Anterior cingulate cortex (tissue), 58 donors: ENCODE data around the gene PRX.
"Not testable (repeated sequence)": the region's sequence is repeated elsewhere in the genome, so short reads cannot be mapped to it uniquely, and the experiment has no call there.

Source experiments
- DNase-seq, 58 donors: peaks; one replicate each; lab custom pipeline; 2025; lab: John Stamatoyannopoulos, UW

The PRX gene

GRCh38 chr19:40442328-40443130 lies 29.4 kb upstream of the PRX start:
- DNase-seq = no peak

- DNase-seq = no peak
Observed at GRCh38 chr19:40441719-40442253, 28.6 kb upstream of the PRX start.

GRCh38 chr19:40438284-40438683 lies 25.1 kb upstream of the PRX start:
- DNase-seq = no peak

- peak; percentile 8 to 83 (median 70) for DNase-seq
Observed at GRCh38 chr19:40433391-40434216, 20.4 kb upstream of the PRX start.

GRCh38 chr19:40432760-40433159 lies 19.6 kb upstream of the PRX start:
- DNase-seq = not testable (repeated sequence)

- no peak for DNase-seq
Observed at GRCh38 chr19:40431698-40432097, 18.5 kb upstream of the PRX start.

GRCh38 chr19:40430242-40430641 lies 17.1 kb upstream of the PRX start:
- DNase-seq = not testable (repeated sequence)

- not testable (repeated sequence) for DNase-seq
Observed at GRCh38 chr19:40428197-40428596, 15.0 kb upstream of the PRX start.

GRCh38 chr19:40425450-40426287 lies 12.5 kb upstream of the PRX start, which contains the start of gene SERTAD1:
Gene SERTAD1, minus strand, starts transcription at chr19:40425992. Its CDS starts 2,446 bp downstream, at chr19:40423546.
- DNase-seq = peak; percentile 96 to 100 (median 100)

- peak in 9 of 58 donors; percentile 27 to 76 (median 48) for DNase-seq
Observed at GRCh38 chr19:40424637-40425449, 11.7 kb upstream of the PRX start.

GRCh38 chr19:40423938-40424337 lies 10.8 kb upstream of the PRX start:
- DNase-seq = no peak

- DNase-seq = no peak
Observed at GRCh38 chr19:40422748-40423566, 9.8 kb upstream of the PRX start.

GRCh38 chr19:40421993-40422747 lies 9.0 kb upstream of the PRX start:
- no peak for DNase-seq

- DNase-seq = peak; percentile 19 to 97 (median 84)
Observed at GRCh38 chr19:40420766-40421765, 7.9 kb upstream of the PRX start.

- DNase-seq = no peak
Observed at GRCh38 chr19:40420451-40420765, 7.2 kb upstream of the PRX start.

GRCh38 chr19:40419780-40420179 lies 6.6 kb upstream of the PRX start:
- DNase-seq = no peak
